ENCODE results near the gene ANXA7.

DNA sequence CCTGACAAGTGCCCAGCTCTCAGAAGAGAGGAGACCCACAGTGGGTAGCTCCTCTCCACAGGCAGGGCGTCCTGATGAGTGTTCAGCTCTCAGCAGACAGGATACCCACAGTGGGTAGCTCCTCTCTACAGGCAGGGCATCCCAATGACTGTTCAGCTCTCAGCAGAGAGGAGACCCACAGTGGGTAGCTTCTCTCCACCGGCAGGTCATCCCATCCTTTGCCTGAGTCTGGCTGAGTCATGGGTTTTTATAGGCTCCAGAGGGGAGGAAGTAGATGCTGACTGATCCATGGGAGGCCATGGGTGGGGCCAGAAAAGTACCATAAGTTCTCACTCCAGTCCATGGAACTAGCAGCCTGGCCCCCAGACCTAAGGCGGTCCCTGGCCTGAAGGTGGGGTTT, 73.7 kb downstream of the ANXA7 start:
- TF ChIP-seq, protein P1, sequence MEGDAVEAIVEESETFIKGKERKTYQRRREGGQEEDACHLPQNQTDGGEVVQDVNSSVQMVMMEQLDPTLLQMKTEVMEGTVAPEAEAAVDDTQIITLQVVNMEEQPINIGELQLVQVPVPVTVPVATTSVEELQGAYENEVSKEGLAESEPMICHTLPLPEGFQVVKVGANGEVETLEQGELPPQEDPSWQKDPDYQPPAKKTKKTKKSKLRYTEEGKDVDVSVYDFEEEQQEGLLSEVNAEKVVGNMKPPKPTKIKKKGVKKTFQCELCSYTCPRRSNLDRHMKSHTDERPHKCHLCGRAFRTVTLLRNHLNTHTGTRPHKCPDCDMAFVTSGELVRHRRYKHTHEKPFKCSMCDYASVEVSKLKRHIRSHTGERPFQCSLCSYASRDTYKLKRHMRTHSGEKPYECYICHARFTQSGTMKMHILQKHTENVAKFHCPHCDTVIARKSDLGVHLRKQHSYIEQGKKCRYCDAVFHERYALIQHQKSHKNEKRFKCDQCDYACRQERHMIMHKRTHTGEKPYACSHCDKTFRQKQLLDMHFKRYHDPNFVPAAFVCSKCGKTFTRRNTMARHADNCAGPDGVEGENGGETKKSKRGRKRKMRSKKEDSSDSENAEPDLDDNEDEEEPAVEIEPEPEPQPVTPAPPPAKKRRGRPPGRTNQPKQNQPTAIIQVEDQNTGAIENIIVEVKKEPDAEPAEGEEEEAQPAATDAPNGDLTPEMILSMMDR (IDR thresholded peaks at IDR 0.05), result no peak
- TF ChIP-seq POLR2A (IDR thresholded peaks at IDR 0.05), result no peak
- no peak for TF ChIP-seq EP300 (IDR thresholded peaks at IDR 0.05)

Data from stomach (tissue), 4 donors.